K562 (cell line): ENCODE results near the gene EPHB3. TPM values are rescaled to one million over a fixed set of nuclear protein-coding genes. Genes with fewer than 3 reads are reported as not detected.

ENCODE experiments used
- ATAC-seq: fragments of 200-7000 bp; cut with Tn5 transposase; 3 replicates; pipeline ENCODE4 v1.9.1; 2020; ENCODE audit warnings: moderate library complexity
- BruUV-seq: library from RNA; stranded (reverse); fragments of 400-500 nt; replicated peaks from 2 replicates; lab custom pipeline; 2021; lab: Mats Ljungman, UMichigan
- CTCF ChIA-PET: fragments of 300-600 bp; formaldehyde crosslinking; extraction: SDS; loops from one replicate; lab custom pipeline; 2021; ENCODE audit warnings: low intra/inter-chr PET ratio; lab: Yijun Ruan, JAX
- POLR2A ChIA-PET: fragments of 300-600, 350-650 bp; sonication (Branson Sonifier 250); formaldehyde crosslinking; extraction: SDS; loops from one replicate; lab custom pipeline; 2021; ENCODE audit warnings: antibody characterized with exemption, inconsistent platforms; lab: Yijun Ruan, JAX
- DNase-seq, 4 experiments: peaks; one replicate each; pipeline versions ENCODE4 v3.0.0 to v3.0.0-alpha.2; 2011 to 2018; ENCODE audit warnings: low spot score in 3 of 4, mixed read lengths in 3 of 4; ENCODE audit errors: extremely low read depth in 1 of 4
- FAIRE-seq: peaks from 2 replicates; lab custom pipeline; 2011; peaks lifted over from hg19 to GRCh38; lab: Jason Lieb, UNC
- H2AFZ ChIP-seq: 2 replicates; pipeline ENCODE4 v1.6.0; 2011; ENCODE audit warnings: low read depth, low read length, control low read depth, inconsistent platforms
- H3K27ac ChIP-seq: fragments of 200-600 bp; 3 replicates; pipeline ENCODE4 v1.8.0; 2011; ENCODE audit warnings: low read depth, mild to moderate bottlenecking, control low read depth, inconsistent platforms, low read length, moderate library complexity, mixed read lengths; ENCODE audit errors: extremely low read depth
- H3K27me3 ChIP-seq, 2 experiments: fragments of 300-600 bp in 1 of 2; 2 replicates in 1 of 2; 3 replicates in 1 of 2; pipeline versions ENCODE4 v1.6.0 to v1.8.0; 2011; ENCODE audit warnings: inconsistent platforms in 2 of 2, low read length in 2 of 2, mild to moderate bottlenecking in 1 of 2, mixed read lengths in 1 of 2, moderate library complexity in 1 of 2; ENCODE audit not compliant: control insufficient read depth in 2 of 2, insufficient read depth in 2 of 2
- H3K36me3 ChIP-seq: fragments of 300-600 bp; 3 replicates; pipeline ENCODE4 v1.8.0; 2011; ENCODE audit warnings: mild to moderate bottlenecking, low read length, inconsistent platforms; ENCODE audit not compliant: control insufficient read depth, insufficient read depth
- H3K4me1 ChIP-seq, 2 experiments: fragments of 200-600 bp in 1 of 2; replicated peaks in 1 of 2; 2 replicates in 1 of 2; 3 replicates in 1 of 2; pipeline versions ENCODE4 v1.5.1 to v1.8.0; 2011; ENCODE audit warnings: inconsistent platforms in 2 of 2, low read length in 2 of 2, mild to moderate bottlenecking in 1 of 2, mixed read lengths in 1 of 2, moderate library complexity in 1 of 2; ENCODE audit not compliant: control insufficient read depth in 2 of 2, insufficient read depth in 2 of 2
- H3K4me2 ChIP-seq: 2 replicates; pipeline ENCODE4 v1.6.1; 2011; ENCODE audit warnings: low read length, control low read depth, inconsistent platforms, mixed read lengths; ENCODE audit not compliant: insufficient read depth
- H3K4me3 ChIP-seq: fragments of 200-600 bp; sonication (generic), shearing (Covaris generic); 2 replicates; pipeline ENCODE4 v1.5.1; 2016; ENCODE audit warnings: control low read depth, inconsistent platforms
- H3K79me2 ChIP-seq: fragments of 200-600 bp; 3 replicates; pipeline ENCODE4 v1.8.0; 2011; ENCODE audit warnings: low read length, inconsistent platforms; ENCODE audit not compliant: control insufficient read depth, insufficient read depth
- H3K9ac ChIP-seq, 2 experiments: 2 replicates each; pipeline versions ENCODE4 v1.6.0 to v1.6.1; 2011; ENCODE audit warnings: low read depth in 2 of 2, low read length in 2 of 2, control low read depth in 1 of 2, inconsistent platforms in 1 of 2, mild to moderate bottlenecking in 1 of 2, mixed read lengths in 1 of 2; ENCODE audit not compliant: insufficient read depth in 1 of 2
- H3K9me1 ChIP-seq: one replicate; pipeline ENCODE4 v1.6.0; 2011; ENCODE audit warnings: inconsistent platforms, mild to moderate bottlenecking, low read length, moderate library complexity; ENCODE audit not compliant: control insufficient read depth, insufficient read depth
- H3K9me3 ChIP-seq: replicated peaks from 2 replicates; pipeline ENCODE4 v1.5.1; 2011; ENCODE audit warnings: low read depth, low read length, inconsistent platforms; ENCODE audit not compliant: control insufficient read depth, insufficient read depth
- H4K20me1 ChIP-seq: replicated peaks from 2 replicates; pipeline ENCODE4 v1.6.1; 2011; ENCODE audit warnings: low read length, inconsistent platforms, mixed read lengths; ENCODE audit not compliant: control insufficient read depth, insufficient read depth
- EZH2 ChIP-seq: IDR thresholded peaks from 2 replicates; pipeline ENCODE4 v1.6.1; 2012; ENCODE audit warnings: low read depth, mild to moderate bottlenecking, inconsistent platforms, low read length, borderline replicate concordance
- PBX2 ChIP-seq, 2 experiments: IDR thresholded peaks in 1 of 2; conservative IDR thresholded peaks in 1 of 2; 2 replicates each; pipeline ENCODE4 v1.6.1; 2016; ENCODE audit warnings: low read depth in 2 of 2, mild to moderate bottlenecking in 1 of 2, missing compliant biosample characterization in 1 of 2, missing genetic modification characterization in 1 of 2, moderate library complexity in 1 of 2
- PKNOX1 ChIP-seq: fragments of 450-650 bp; IDR thresholded peaks from 2 replicates; pipeline ENCODE4 v1.6.1; 2016
- SIX5 ChIP-seq, 2 experiments: IDR thresholded peaks; 2 replicates each; pipeline ENCODE4 v1.6.1; 2011; ENCODE audit warnings: low read length in 2 of 2, borderline replicate concordance in 1 of 2, low read depth in 1 of 2, mild to moderate bottlenecking in 1 of 2, moderate library complexity in 1 of 2; ENCODE audit not compliant: insufficient read depth in 1 of 2
- WGBS: fragments of 100-300 bp; shearing (Covaris generic); methylation state at CpG from one replicate; pipeline ENCODE4 v1.1.6; 2016; ENCODE audit warnings: low coverage, mixed read lengths; ENCODE audit not compliant: insufficient coverage; ENCODE audit errors: missing lambda C conversion rate; 5-methylcytosine and 5-hydroxymethylcytosine counted together
- in situ Hi-C: fragments of 300-500 bp; cut with MboI; formaldehyde crosslinking; loops from 4 replicates; pipeline ENCODE4 v1.15.0; 2018; ENCODE audit warnings: inconsistent platforms, mixed read lengths
- intact Hi-C: fragments of 100-400 bp; cut with micrococcal nuclease; formaldehyde crosslinking; loops from 2 replicates; pipeline ENCODE4 v1.14.2; 2022
- polyA plus RNA-seq, 8 experiments: library from polyadenylated mRNA; depleted of rRNA in 4 of 8; stranded (reverse) in 5 of 8; unstranded in 3 of 8; fragments of >200 nt; fragmentation: Nextera tagmentation in 2 of 8; fragmentation: Illumina TruSeq in 1 of 8; extraction: Ambion mirVana in 2 of 8; extraction: Trizol in 1 of 8; gene quantifications; 2 replicates each; pipeline versions ENCODE4 v1.2.1 to v1.2.3, GENCODE V29; 2011 to 2014; ENCODE audit warnings: inconsistent platforms in 1 of 8, missing spikeins in 1 of 8
- total RNA-seq, 7 experiments: library from RNA; depleted of rRNA in 6 of 7; stranded (reverse); fragments of >200 nt in 6 of 7; fragmentation: Illumina TruSeq in 2 of 7; extraction: Trizol in 2 of 7; gene quantifications; 2 replicates each; pipeline versions ENCODE4 v1.2.1 to v1.2.3, GENCODE V29; 2011 to 2021; ENCODE audit warnings: low replicate concordance in 1 of 7

Gene EPHB3
- total and polyA plus RNA-seq, 9 of the 15 experiments (the other 6 are each of a cell fraction or from before 2014, with no cell fraction given), result not detected

- Histone ChIP-seq H4K20me1 (no peaks in the 10 kb centered on the region), H3K4me1 (no peaks in the 10 kb centered on the region; a peak in 1 of 5 replicates), H3K27me3 (peaks cover 45 to 95% of the 10 kb centered on the region in 2 experiments), H3K79me2 (no peaks in the 10 kb centered on the region), H3K9ac (no peak overlapping the region), H3K4me2 (no peak overlapping the region), H3K9me3 (no peaks in the 10 kb centered on the region), H3K4me3 (no peak overlapping the region), H3K27ac (no peak overlapping the region), H2AFZ (no peak overlapping the region), H3K36me3 (no peaks in the 10 kb centered on the region), H3K9me1 (no peaks in the 10 kb centered on the region)
- WGBS, result under 1% methylated on average over 12 of the region's 12 CpGs
- 0 out of 4 replicates have a peak, but pooled peaks of 1 of the 2 experiments have one; percentile 4 for TF ChIP-seq SIX5 (IDR thresholded peaks at IDR 0.05; ENCODE audit: borderline replicate concordance in 1 of 2, insufficient read depth in 1 of 2, low read depth in 1 of 2, low read length in 2 of 2)
- no peak for TF ChIP-seq PBX2 (CRISPR knock-in tag; IDR thresholded peaks at IDR 0.05; ENCODE audit: low read depth)
- TF ChIP-seq PBX2 (tag; conservative IDR thresholded peaks at IDR 0.05; ENCODE audit: low read depth), result peak; percentile 54
- TF ChIP-seq PKNOX1, result peak; percentile 95
- TF ChIP-seq EZH2, result no peak
- ChIA-PET CTCF (no interaction called here), POLR2A (interaction anchor here (0.6 to 1.0 kb wide), 3 partner anchors 10 to 190 kb away, joined by 3 read pairs; partner anchors contain the start of gene EPHB3)
- in situ Hi-C loops, result no loop called here
- intact Hi-C loops, result no loop called here
- DNase-seq, result no peak
- FAIRE-seq, result no peak
- no TSS peak for BruUV-seq
- no peak for ATAC-seq
Observed at GRCh38 chr3:184551614-184552256, 9.8 kb upstream of the EPHB3 start.
